Endothelial cell of umbilical vein (primary cell): ENCODE measurements around the gene FCSK. TPM values are rescaled to one million over a fixed set of nuclear protein-coding genes. Genes with fewer than 3 reads are reported as not detected.
"Not testable (repeated sequence)": the region's sequence is repeated elsewhere in the genome, so short reads cannot be mapped to it uniquely, and the experiment has no call there.

Experiments
- BruUV-seq: library from RNA; stranded (reverse); fragments of 400-500 nt; replicated peaks from 2 replicates; lab custom pipeline; 2021; lab: Mats Ljungman, UMichigan
- CTCF ChIA-PET: fragments of 300-600, 350-600 bp; sonication (Branson Sonifier 250); formaldehyde crosslinking; loops from one replicate; lab custom pipeline; 2021; ENCODE audit warnings: antibody characterized with exemption, inconsistent platforms; lab: Charles Lee
- POLR2A ChIA-PET: fragments of 300-600, 350-600 bp; sonication (Branson Sonifier 250); formaldehyde crosslinking; loops from one replicate; lab custom pipeline; 2021; ENCODE audit warnings: antibody characterized with exemption, inconsistent platforms; lab: Charles Lee
- DNase-seq: peaks from one replicate; pipeline ENCODE4 v3.0.0-alpha.2; 2011; ENCODE audit warnings: low read depth, low spot score
- FAIRE-seq: peaks from 2 replicates; lab custom pipeline; 2011; peaks lifted over from hg19 to GRCh38; lab: Jason Lieb, UNC
- H2AFZ ChIP-seq: 2 replicates; pipeline ENCODE4 v1.6.0; 2012; ENCODE audit warnings: low read depth, low read length, control low read depth, inconsistent platforms
- H3K27ac ChIP-seq: 2 replicates; pipeline ENCODE4 v1.5.1; 2011; ENCODE audit warnings: low read depth, mild to moderate bottlenecking, control low read depth, low read length, moderate library complexity; ENCODE audit not compliant: insufficient read depth
- H3K27me3 ChIP-seq, 2 experiments: 2 replicates each; pipeline versions ENCODE4 v1.6.0 to v1.6.1; 2011; ENCODE audit warnings: low read length in 2 of 2, mixed read lengths in 1 of 2; ENCODE audit not compliant: control insufficient read depth in 2 of 2, insufficient read depth in 2 of 2
- H3K36me3 ChIP-seq, 2 experiments: 2 replicates in 1 of 2; 3 replicates in 1 of 2; pipeline ENCODE4 v1.5.1; 2011; ENCODE audit warnings: low read length in 2 of 2, mild to moderate bottlenecking in 1 of 2, moderate library complexity in 1 of 2; ENCODE audit not compliant: control insufficient read depth in 2 of 2, insufficient read depth in 2 of 2; ENCODE audit errors: extremely low read depth in 1 of 2
- H3K4me1 ChIP-seq: 3 replicates; pipeline ENCODE4 v1.5.1; 2011; ENCODE audit warnings: mild to moderate bottlenecking, low read length; ENCODE audit not compliant: control insufficient read depth, insufficient read depth; ENCODE audit errors: extremely low read depth
- H3K4me2 ChIP-seq: 2 replicates; pipeline ENCODE4 v1.6.1; 2011; ENCODE audit warnings: low read length, control low read depth, mixed read lengths; ENCODE audit not compliant: insufficient read depth
- H3K4me3 ChIP-seq, 3 experiments: fragments of 200-600 bp in 1 of 3; sonication (generic), shearing (Covaris generic) in 1 of 3; replicated peaks in 1 of 3; 2 replicates each; pipeline ENCODE4 v1.5.1; 2011 to 2016; ENCODE audit warnings: control low read depth in 3 of 3, low read length in 3 of 3, mild to moderate bottlenecking in 2 of 3, inconsistent platforms in 1 of 3, low read depth in 1 of 3, moderate library complexity in 1 of 3; ENCODE audit not compliant: insufficient read depth in 1 of 3
- H3K79me2 ChIP-seq: 2 replicates; pipeline ENCODE4 v1.6.0; 2012; ENCODE audit warnings: low read length, inconsistent platforms; ENCODE audit not compliant: control insufficient read depth, insufficient read depth
- H3K9ac ChIP-seq: replicated peaks from 2 replicates; pipeline ENCODE3; 2011; ENCODE audit warnings: low read length, control low read depth; ENCODE audit not compliant: insufficient read depth; ENCODE audit errors: extremely low read depth
- H3K9me1 ChIP-seq: replicated peaks from 3 replicates; pipeline ENCODE4 v1.6.0; 2011; ENCODE audit warnings: mild to moderate bottlenecking, low read length; ENCODE audit not compliant: control insufficient read depth, insufficient read depth; ENCODE audit errors: extremely low read depth
- H3K9me3 ChIP-seq: replicated peaks from 2 replicates; pipeline ENCODE4 v1.5.1; 2012; ENCODE audit warnings: low read length, inconsistent platforms; ENCODE audit not compliant: control insufficient read depth, insufficient read depth
- H4K20me1 ChIP-seq: replicated peaks from 2 replicates; pipeline ENCODE3; 2011; ENCODE audit warnings: mild to moderate bottlenecking, low read length; ENCODE audit not compliant: control insufficient read depth, insufficient read depth; ENCODE audit errors: extremely low read depth
- EZH2 ChIP-seq: IDR thresholded peaks from 2 replicates; pipeline ENCODE4 v1.6.1; 2012; ENCODE audit warnings: borderline replicate concordance, low read depth, mild to moderate bottlenecking, moderate library complexity, low read length, inconsistent platforms; ENCODE audit not compliant: severe bottlenecking
- FOS ChIP-seq: IDR thresholded peaks from 2 replicates; pipeline ENCODE4 v1.6.1; 2011; ENCODE audit warnings: mild to moderate bottlenecking, low read length, moderate library complexity, borderline replicate concordance; ENCODE audit not compliant: insufficient read depth
- MYC ChIP-seq: IDR thresholded peaks from one replicate; pipeline ENCODE4 v1.6.1; 2011; ENCODE audit warnings: mild to moderate bottlenecking, low read depth, low read length
- POLR2A ChIP-seq: IDR thresholded peaks from 2 replicates; pipeline ENCODE4 v1.6.1; 2012; ENCODE audit warnings: low read depth, mild to moderate bottlenecking, control low read depth, low read length
- POLR2AphosphoS5 ChIP-seq: IDR thresholded peaks from 2 replicates; pipeline ENCODE4 v1.6.1; 2012; ENCODE audit warnings: low read depth, mild to moderate bottlenecking, control low read depth, low read length, moderate library complexity; ENCODE audit not compliant: insufficient read depth
- dilution Hi-C: fragments of 300-500 bp; cut with MboI; formaldehyde crosslinking; loops from one replicate; pipeline ENCODE4 v1.15.0; 2019; ENCODE audit warnings: low sequenced_read_pairs; ENCODE audit not compliant: extremely low pct_ligation_motif_present
- intact Hi-C: fragments of 100-400 bp; cut with micrococcal nuclease; formaldehyde crosslinking; loops from one replicate; pipeline ENCODE4 v1.10.0; 2022
- polyA plus RNA-seq, 4 experiments: library from polyadenylated mRNA; depleted of rRNA in 3 of 4; stranded (reverse) in 3 of 4; unstranded in 1 of 4; fragments of >200 nt; gene quantifications; 2 replicates each; pipeline versions ENCODE4 v1.2.1 to v1.2.3, GENCODE V29; 2011 to 2012; ENCODE audit warnings: missing spikeins in 1 of 4
- total RNA-seq: library from RNA; stranded (reverse); gene quantifications from 2 replicates; pipeline ENCODE4 v1.2.3, GENCODE V29; 2021
- TF ChIP-seq, protein P1 (sequence below), 2 donors: IDR thresholded peaks; 1 replicate in 1 of 2; 2 replicates in 1 of 2; pipeline ENCODE4 v1.5.1; 2011; ENCODE audit warnings: low read length in 2 of 2, mild to moderate bottlenecking in 2 of 2, moderate library complexity in 2 of 2, control low read depth in 1 of 2, inconsistent platforms in 1 of 2, low read depth in 1 of 2; ENCODE audit not compliant: insufficient read depth in 1 of 2; ENCODE audit errors: extremely low read depth in 1 of 2

The FCSK gene
- total and polyA plus RNA-seq, 2 donors (not counting 3 experiments of a cell fraction or from before 2014, with no cell fraction given), result 12.4 to 18.0 TPM

DNA sequence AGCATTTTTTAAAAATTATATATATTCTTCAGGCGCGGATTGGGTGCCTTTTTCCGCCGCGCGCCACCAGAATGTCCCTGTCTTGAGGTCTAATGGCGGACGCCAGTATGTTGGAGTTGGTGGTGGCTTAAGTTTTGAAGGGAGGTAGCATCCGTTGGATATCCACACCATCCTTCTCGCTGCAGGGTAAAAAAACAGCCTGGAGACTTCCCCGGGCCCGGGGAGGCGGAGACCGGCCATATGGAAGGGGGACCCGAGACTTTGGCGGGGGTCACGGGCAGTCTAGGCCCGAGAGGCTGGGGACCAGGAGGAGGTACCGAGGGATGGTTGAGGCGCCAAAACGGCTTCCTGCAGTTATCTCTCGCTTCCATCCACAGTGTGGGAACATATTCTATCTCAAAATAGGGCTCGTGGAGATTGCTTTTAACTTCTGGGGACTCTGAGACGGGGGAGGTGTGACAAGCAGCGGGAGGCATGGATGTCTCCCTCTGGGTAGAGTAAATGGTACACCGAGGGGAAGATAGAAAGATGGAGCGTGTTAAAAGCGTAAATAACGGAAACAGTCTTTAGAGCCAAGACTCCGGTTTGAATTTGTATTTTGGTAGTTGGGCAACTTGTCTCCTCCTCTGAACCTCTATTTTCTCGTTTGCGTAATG, 69.5 kb downstream of the FCSK start, which contains the start of gene SF3B3:
Gene SF3B3, plus strand, starts transcription at position 74 of the 656 bp plus-strand sequence. CDS start 2,841 bp downstream, outside the sequence.
- Histone ChIP-seq H3K27me3 (no peaks in the 10 kb centered on the region), H3K9ac (peak within 1 kb of the TSS; percentile 93), H3K4me1 (peaks cover 43% of the 10 kb centered on the region), H3K27ac (peak within 1 kb of the TSS; percentile 82), H3K9me1 (no peaks in the 10 kb centered on the region), H3K9me3 (no peaks in the 10 kb centered on the region), H3K4me3 (peak within 1 kb of the TSS; percentile 54 to 94 (median 85)), H3K36me3 (peaks cover 2 to 3% of the 10 kb centered on the region in 2 experiments), H4K20me1 (peaks cover 8% of the 10 kb centered on the region), H2AFZ (peak within 1 kb of the TSS; percentile 88), H3K79me2 (peaks cover 64% of the 10 kb centered on the region), H3K4me2 (peak within 1 kb of the TSS; percentile 95)
- dilution Hi-C loops (no loop called here), intact Hi-C loops (loop anchor here (1.0 to 2.0 kb wide), 3 partner anchors 85 to 143 kb away; partner anchors contain the start of gene ST3GAL2)
- FAIRE-seq, result no peak
- BruUV-seq, result no TSS peak
- DNase-seq, result peak; percentile 76
- CTCF ChIA-PET, result interaction anchor here (1.0 to 1.8 kb wide), 6 partner anchors 15 to 247 kb away, joined by 3 to 14 read pairs (median 6); no protein-coding TSS in a partner anchor
- POLR2A ChIA-PET, result interaction anchor here (0.7 to 1.7 kb wide), 2 partner anchors 68 to 144 kb away, joined by 4 to 8 read pairs; no protein-coding TSS in a partner anchor
- TF ChIP-seq FOS, result no peak
- peak; percentile 65 for TF ChIP-seq POLR2AphosphoS5
- TF ChIP-seq, protein P1, sequence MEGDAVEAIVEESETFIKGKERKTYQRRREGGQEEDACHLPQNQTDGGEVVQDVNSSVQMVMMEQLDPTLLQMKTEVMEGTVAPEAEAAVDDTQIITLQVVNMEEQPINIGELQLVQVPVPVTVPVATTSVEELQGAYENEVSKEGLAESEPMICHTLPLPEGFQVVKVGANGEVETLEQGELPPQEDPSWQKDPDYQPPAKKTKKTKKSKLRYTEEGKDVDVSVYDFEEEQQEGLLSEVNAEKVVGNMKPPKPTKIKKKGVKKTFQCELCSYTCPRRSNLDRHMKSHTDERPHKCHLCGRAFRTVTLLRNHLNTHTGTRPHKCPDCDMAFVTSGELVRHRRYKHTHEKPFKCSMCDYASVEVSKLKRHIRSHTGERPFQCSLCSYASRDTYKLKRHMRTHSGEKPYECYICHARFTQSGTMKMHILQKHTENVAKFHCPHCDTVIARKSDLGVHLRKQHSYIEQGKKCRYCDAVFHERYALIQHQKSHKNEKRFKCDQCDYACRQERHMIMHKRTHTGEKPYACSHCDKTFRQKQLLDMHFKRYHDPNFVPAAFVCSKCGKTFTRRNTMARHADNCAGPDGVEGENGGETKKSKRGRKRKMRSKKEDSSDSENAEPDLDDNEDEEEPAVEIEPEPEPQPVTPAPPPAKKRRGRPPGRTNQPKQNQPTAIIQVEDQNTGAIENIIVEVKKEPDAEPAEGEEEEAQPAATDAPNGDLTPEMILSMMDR (IDR thresholded peaks at IDR 0.05; ENCODE audit: extremely low read depth in 1 of 2, insufficient read depth in 1 of 2, low read depth in 1 of 2, low read length in 2 of 2), result no peak
- TF ChIP-seq EZH2, result no peak
- TF ChIP-seq MYC, result peak; percentile 66
- peak; percentile 82 for TF ChIP-seq POLR2A

DNA sequence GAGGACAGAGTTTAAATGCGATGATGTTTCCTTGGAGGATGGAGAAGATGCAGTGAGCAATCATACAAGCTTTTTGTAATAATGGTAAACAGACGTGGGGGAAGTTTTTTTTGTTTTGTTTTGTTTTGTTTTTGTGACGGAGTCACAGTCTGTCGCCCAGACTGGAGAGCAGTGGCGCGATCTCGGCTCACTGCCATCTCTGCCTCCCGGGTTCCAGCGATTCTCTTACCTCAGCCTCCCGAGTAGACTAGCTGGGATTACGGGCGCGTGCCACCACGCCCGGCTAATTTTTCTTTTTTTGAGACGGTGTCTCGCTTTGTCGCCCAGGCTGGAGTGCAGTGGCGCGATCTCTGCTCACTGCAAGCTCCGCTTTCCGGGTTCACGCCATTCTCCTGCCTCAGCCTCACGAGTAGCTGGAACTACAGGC, 70.0 kb downstream of the FCSK start:
- H4K20me1 ChIP-seq, H3K9me3 ChIP-seq, DNase-seq, H3K27me3 ChIP-seq, intact Hi-C loops, dilution Hi-C loops, H2AFZ ChIP-seq, H3K9me1 ChIP-seq, H3K36me3 ChIP-seq: not testable (repeated sequence)
- H3K79me2 ChIP-seq, result peaks cover 69% of the 10 kb centered on the region
- CTCF ChIA-PET, result interaction anchor here (1.2 to 1.8 kb wide), 5 partner anchors 16 to 247 kb away, joined by 3 to 14 read pairs (median 8); no protein-coding TSS in a partner anchor
- peak overlapping the region; percentile 93 for H3K9ac ChIP-seq
- POLR2A ChIA-PET, result interaction anchor here (1.7 kb wide), 1 partner anchor 144 kb away, joined by 8 read pairs; no protein-coding TSS in a partner anchor
- peaks cover 47% of the 10 kb centered on the region for H3K4me1 ChIP-seq
- FAIRE-seq, result peak; percentile 4
- BruUV-seq, result TSS peak; percentile 52
- peak overlapping the region; percentile 82 for H3K27ac ChIP-seq
- peak overlapping the region; percentile 54 to 94 (median 85) for H3K4me3 ChIP-seq
- H3K4me2 ChIP-seq, result peak overlapping the region; percentile 93
